Mucosa of stomach (tissue), 1 donor: ENCODE measurements around the gene MVD.

Source experiments
- H3K27me3 ChIP-seq: one replicate; pipeline ENCODE4 v1.7.0; 2013; ENCODE audit warnings: mild to moderate bottlenecking, low read length; ENCODE audit not compliant: control insufficient read depth, insufficient read depth
- H3K36me3 ChIP-seq: one replicate; pipeline ENCODE4 v1.7.0; 2013; ENCODE audit warnings: low read length; ENCODE audit not compliant: control insufficient read depth, insufficient read depth
- H3K4me1 ChIP-seq: one replicate; pipeline ENCODE4 v1.7.0; 2013; ENCODE audit warnings: mild to moderate bottlenecking, low read length; ENCODE audit not compliant: control insufficient read depth, insufficient read depth
- H3K4me3 ChIP-seq: one replicate; pipeline ENCODE4 v1.7.0; 2013; ENCODE audit warnings: low read length
- H3K9ac ChIP-seq: one replicate; pipeline ENCODE4 v1.7.0; 2013; ENCODE audit warnings: mild to moderate bottlenecking, low read length, moderate library complexity
- H3K9me3 ChIP-seq: one replicate; pipeline ENCODE4 v1.7.0; 2013; ENCODE audit warnings: mild to moderate bottlenecking, low read length, moderate library complexity; ENCODE audit not compliant: control insufficient read depth
- donor health status: Pancreatic carcinoma.

Gene MVD

DNA sequence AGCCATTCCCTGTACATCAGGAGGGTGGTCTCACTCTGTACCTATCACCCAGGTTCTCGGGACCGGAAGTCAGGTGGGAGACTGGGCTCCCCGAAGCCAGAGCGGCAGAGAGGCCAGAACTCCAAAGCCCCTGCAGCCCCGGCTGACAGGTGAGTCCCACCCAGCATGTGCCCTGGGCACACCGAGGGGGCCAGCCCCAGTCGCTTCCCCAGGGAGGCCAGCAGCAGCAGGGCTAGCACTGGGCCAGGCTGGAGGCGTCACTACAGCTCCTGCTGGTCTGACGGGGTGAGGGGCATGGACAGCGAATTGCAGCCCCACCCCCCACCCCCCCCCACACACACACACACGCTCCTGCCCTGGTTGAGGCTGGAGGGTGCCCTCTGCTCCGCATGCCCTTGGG is 32.5 kb downstream of the MVD start:
- H3K4me3 ChIP-seq, result no peak overlapping the region
- H3K4me1 ChIP-seq, result peaks cover 12% of the 10 kb centered on the region
- no peaks in the 10 kb centered on the region for H3K36me3 ChIP-seq
- no peak overlapping the region for H3K9ac ChIP-seq
- no peaks in the 10 kb centered on the region for H3K9me3 ChIP-seq
- H3K27me3 ChIP-seq, result peaks cover 14% of the 10 kb centered on the region

DNA sequence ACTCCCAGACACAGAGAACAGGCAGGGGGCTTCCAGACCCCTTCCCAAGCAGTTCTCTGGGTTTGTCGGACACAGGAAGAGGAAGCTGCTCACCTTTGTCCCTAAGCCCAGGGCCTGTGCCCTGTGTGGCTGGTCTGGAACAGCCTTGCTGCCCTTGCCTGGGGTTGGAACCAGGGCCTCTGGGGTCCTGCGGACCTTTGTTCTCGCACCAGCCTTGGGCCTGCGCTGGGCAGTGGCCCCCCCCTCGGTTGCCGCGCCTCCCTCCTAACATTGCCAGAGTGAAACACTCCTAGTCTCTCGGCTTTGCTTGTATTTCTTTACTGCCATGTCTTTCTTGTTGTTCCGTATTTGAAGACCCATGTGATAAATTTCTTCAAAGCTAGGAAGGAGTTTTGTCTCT is 33.1 kb downstream of the MVD start:
- Histone ChIP-seq H3K4me1 (peaks cover 8% of the 10 kb centered on the region), H3K36me3 (no peaks in the 10 kb centered on the region), H3K27me3 (peaks cover 8% of the 10 kb centered on the region), H3K4me3 (no peak overlapping the region), H3K9ac (no peak overlapping the region), H3K9me3 (no peaks in the 10 kb centered on the region)

DNA sequence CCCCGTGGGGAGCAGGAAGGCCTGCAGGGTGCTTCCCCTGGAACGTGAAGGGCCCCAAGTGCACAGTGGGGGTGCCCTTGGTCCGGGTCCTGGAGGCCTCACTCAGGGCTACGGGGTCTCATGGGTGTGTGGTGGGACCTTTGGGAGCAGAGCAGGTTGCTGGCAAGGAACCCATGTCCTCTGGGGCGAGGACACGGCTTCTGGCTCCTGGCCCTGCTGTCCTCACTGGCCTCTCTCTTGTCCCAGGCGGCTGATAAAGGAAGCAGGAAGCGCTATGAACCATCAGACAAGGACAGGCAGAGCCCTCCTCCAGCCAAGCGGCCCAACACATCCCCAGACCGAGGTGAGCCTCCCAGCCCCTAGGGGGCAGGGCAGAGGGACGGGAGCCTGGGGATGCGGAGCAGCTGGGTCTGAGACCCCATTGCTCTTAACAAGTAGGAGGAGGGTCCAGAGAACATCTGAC is 34.3 kb downstream of the MVD start:
- Histone ChIP-seq H3K27me3 (no peaks in the 10 kb centered on the region), H3K4me3 (no peak overlapping the region), H3K9ac (no peak overlapping the region), H3K9me3 (no peaks in the 10 kb centered on the region), H3K36me3 (no peaks in the 10 kb centered on the region), H3K4me1 (no peaks in the 10 kb centered on the region)

DNA sequence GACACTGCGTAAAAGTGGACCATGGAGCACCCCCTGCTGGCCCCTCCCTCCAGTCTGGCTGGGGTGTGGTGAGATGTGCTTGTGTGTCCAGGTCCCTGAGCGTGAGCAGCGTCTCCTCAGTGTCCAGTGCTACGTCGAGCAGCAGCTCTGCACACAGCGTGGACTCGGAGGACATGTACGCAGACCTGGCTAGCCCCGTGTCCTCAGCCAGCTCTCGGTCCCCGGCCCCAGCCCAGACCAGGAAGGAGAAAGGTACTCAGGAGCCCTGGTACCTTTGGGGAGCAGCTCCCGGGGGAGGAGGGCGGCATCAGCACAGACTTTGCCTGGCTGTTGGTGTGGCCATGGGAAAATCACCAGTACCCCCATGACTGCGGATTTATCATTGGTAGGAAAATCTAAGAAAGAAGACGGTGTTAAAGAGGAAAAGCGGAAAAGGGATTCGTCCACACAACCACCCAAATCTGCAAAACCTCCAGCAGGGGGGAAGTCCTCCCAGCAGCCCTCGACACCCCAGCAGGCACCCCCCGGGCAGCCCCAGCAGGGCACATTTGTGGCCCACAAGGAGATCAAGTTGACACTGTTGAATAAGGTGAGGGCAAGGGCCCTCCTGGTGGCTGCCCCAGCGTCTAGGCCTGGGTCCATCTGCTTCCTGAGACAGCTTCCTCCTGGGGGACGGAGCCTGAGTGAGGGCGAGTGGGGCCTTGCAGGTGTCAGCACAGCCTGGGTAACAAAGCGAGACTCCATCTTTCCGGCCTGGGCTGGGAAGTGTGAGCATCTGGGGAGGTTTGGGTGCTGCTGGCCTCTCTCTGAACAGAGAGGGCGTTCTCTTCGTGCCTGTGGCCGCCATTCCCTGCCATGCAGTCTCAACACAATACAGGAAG is 35.1 kb downstream of the MVD start:
- Histone ChIP-seq H3K27me3 (no peaks in the 10 kb centered on the region), H3K9me3 (no peaks in the 10 kb centered on the region), H3K4me3 (no peak overlapping the region), H3K9ac (no peak overlapping the region), H3K4me1 (no peaks in the 10 kb centered on the region), H3K36me3 (peaks cover 1% of the 10 kb centered on the region)

DNA sequence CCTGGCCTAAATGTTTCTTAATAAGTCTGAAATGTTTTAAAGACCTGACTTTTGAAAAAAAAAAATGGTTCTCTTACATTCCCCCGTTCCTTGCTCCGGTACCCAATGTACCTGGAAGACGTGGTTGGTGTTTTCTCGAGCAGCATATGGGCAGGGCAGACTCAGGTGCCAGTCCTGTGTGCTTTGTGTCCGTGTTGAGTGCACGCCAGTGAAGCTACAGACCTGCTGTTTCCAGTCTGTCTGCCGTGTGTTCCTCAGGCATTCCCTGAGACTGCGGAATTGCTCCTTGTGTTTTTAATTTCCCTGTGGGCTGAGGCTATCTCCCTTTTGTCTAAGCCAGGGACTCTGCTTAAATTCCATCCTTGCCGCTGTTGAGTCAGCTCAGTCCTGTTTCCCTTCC is 36.2 kb downstream of the MVD start:
- no peaks in the 10 kb centered on the region for H3K4me1 ChIP-seq
- peaks cover 5% of the 10 kb centered on the region for H3K36me3 ChIP-seq
- no peak overlapping the region for H3K4me3 ChIP-seq
- H3K9ac ChIP-seq, result no peak overlapping the region
- no peaks in the 10 kb centered on the region for H3K9me3 ChIP-seq
- H3K27me3 ChIP-seq, result no peaks in the 10 kb centered on the region

DNA sequence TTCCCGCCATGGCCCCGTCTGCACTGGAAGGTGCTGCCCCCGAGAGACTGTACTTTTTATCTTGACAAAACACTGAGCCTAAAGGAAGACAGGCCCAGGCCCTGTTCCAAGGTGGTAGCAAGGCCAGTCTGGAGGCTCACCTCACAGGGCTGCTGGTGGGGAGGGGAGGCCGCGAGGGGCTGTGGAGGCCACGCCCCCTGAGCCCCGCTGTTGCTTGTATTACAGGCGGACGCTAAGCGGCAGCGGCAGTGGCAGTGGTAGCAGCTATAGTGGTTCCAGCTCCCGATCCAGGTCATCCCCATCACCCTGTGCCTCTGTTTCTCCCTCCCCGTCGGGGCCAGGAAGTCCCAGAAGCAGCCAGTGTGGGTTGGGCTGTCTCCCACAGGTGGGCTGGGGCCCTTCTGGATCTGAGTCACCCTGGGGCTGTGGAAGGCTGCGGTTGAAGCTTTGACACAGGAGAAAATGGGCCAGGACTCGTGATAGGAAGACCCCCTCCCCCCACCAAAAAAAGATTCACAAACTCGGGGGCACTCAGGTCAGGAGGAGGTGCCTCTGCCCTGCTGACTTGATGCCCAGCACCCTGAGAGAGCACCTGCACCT is 37.8 kb downstream of the MVD start:
- Histone ChIP-seq H3K9ac (no peak overlapping the region), H3K36me3 (peaks cover 5% of the 10 kb centered on the region), H3K9me3 (no peaks in the 10 kb centered on the region), H3K4me3 (no peak overlapping the region), H3K27me3 (no peaks in the 10 kb centered on the region), H3K4me1 (no peaks in the 10 kb centered on the region)

DNA sequence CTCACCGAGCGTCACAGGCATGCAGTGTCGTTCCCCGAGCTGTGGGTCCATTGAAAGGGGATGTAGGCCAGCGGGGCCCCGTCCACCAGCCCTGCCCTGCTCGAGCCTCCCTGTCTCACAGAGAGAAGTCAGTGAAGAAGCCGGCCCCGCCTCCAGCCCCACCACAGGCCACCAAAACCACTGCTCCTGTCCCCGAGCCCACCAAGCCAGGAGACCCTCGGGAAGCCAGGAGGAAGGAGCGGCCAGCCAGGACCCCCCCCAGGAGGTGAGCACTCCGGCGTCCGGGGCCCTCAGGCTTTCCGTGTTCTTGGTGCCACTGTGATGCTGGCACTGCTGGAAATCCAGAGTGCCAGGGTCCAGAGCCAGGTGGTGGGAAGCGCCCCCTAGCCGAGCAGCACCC is 38.4 kb downstream of the MVD start:
- no peak overlapping the region for H3K4me3 ChIP-seq
- peaks cover 5% of the 10 kb centered on the region for H3K36me3 ChIP-seq
- no peaks in the 10 kb centered on the region for H3K27me3 ChIP-seq
- H3K9ac ChIP-seq, result no peak overlapping the region
- no peaks in the 10 kb centered on the region for H3K4me1 ChIP-seq
- H3K9me3 ChIP-seq, result no peaks in the 10 kb centered on the region

DNA sequence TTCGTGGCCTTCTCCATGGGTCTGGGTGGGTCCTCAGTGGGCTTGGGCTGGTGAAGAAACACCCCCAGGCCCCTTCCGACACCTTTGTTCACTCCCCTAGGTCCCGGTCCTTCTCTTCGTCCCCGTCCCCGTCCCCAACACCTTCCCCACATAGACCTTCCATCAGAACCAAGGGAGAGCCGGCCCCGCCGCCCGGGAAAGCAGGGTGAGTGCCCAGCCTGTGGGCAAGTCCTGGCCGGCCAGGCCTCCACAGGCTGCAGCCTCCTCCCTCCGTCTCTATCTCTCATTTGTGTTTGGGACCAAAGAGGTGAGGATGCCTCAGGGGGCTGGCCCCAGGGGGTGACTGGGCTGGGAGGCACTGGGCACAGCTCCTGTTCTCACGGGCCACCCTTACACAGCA is 39.0 kb downstream of the MVD start:
- Histone ChIP-seq H3K27me3 (no peaks in the 10 kb centered on the region), H3K4me1 (peaks cover 4% of the 10 kb centered on the region), H3K4me3 (no peak overlapping the region), H3K9me3 (no peaks in the 10 kb centered on the region), H3K36me3 (peaks cover 5% of the 10 kb centered on the region), H3K9ac (no peak overlapping the region)

DNA sequence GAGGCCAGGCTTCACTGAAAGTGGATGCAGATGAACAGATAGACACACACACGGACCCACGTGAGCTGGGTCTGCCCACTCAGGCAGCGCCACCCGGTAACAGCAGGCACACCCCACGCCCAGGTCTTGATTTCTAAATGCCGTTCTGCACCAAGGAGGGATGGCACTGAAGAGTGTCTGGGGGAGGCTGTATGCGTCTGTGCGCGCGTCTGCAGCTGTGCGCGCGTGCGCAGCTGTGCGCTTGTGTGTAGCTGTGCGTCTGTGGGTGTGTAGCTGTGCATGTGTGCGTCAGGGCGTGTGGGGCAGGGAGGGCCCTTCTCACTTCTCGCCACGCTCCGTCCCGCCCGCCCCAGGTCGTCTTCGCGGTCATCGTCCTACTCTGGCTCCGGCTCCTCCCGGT is 40.0 kb downstream of the MVD start:
- Histone ChIP-seq H3K9ac (no peak overlapping the region), H3K4me1 (peaks cover 13% of the 10 kb centered on the region), H3K27me3 (no peaks in the 10 kb centered on the region), H3K9me3 (no peaks in the 10 kb centered on the region), H3K4me3 (no peak overlapping the region), H3K36me3 (peaks cover 5% of the 10 kb centered on the region)

DNA sequence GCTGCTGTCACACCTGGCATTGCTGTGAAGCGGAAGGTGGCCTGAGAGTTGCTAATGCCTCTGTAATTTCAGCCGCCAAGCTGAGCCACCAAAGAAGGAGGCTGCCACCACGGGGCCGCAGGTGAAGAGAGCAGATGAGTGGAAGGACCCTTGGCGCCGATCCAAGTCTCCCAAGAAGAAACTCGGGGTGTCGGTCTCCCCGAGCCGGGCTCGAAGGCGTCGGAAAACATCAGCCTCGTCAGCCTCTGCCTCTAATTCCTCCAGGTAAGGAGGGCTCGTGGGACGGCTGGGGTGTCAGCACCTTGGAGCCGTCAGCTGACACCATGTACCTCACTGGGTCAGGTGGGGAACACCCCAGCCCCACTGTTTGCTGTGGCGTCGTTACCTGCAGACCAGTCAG is 40.8 kb downstream of the MVD start:
- Histone ChIP-seq H3K36me3 (peaks cover 5% of the 10 kb centered on the region), H3K4me1 (peaks cover 21% of the 10 kb centered on the region), H3K4me3 (no peak overlapping the region), H3K9me3 (no peaks in the 10 kb centered on the region), H3K27me3 (no peaks in the 10 kb centered on the region), H3K9ac (no peak overlapping the region)

DNA sequence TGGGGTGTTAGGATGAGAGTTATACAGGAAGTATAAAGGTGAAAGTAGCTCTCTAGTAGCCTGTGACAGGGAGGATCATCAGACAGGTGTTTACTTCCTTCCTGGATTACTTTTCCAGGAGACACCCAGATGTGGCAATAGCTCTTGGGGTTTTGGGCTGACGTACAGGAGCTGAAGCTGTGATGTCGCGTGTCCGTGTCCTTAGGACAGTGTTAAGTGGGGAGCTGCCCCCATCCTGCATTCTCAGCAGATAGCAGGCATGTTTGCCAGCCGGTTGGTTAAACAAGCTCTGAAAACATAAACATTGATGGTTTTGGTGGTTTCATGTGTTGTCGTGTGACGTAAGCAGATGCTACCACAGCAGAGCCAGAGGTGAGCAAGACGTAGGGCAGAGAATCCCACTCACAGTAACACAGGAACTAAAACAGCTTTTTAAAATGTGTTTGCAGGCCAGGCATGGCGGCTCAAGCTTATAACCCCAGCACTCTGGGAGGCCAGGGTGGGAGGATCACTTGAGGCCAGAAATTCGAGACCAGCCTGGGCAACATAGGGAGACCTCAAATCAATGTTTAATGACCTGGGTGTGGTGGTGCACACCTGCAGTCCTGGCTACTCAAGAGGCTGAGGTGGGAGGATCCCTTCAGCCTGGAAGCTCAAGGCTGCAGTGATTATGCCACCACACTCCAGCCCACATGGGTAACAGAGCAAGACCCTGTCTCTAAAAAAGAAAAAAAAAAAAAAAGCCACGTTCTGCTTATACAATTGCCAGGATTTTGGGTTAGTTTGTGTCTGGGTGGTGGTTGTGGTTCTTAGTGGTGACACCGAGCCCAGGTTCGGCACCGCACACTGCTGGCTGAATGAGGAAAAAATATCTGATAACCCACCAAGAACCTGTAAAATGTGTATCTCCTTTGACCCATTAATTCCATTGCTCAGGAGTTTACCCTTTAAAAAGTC is 42.8 kb downstream of the MVD start:
- Histone ChIP-seq H3K9me3 (no peaks in the 10 kb centered on the region), H3K4me1 (peaks cover 41% of the 10 kb centered on the region), H3K27me3 (no peaks in the 10 kb centered on the region), H3K9ac (no peak overlapping the region), H3K4me3 (no peak overlapping the region), H3K36me3 (peaks cover 5% of the 10 kb centered on the region)
